HG02884 (cell line): Measurements from ENCODE around the gene SRGN.
A peak's percentile ranks its signal among the peaks of the same experiment; 100 is the strongest.

Experiments used
- ATAC-seq: cut with Tn5 transposase; IDR thresholded peaks from one replicate; pipeline ENCODE4 v1.9.1; 2021; ENCODE audit warnings: mild to moderate bottlenecking, moderate library complexity; ENCODE audit not compliant: unreplicated experiment

SRGN gene

DNA sequence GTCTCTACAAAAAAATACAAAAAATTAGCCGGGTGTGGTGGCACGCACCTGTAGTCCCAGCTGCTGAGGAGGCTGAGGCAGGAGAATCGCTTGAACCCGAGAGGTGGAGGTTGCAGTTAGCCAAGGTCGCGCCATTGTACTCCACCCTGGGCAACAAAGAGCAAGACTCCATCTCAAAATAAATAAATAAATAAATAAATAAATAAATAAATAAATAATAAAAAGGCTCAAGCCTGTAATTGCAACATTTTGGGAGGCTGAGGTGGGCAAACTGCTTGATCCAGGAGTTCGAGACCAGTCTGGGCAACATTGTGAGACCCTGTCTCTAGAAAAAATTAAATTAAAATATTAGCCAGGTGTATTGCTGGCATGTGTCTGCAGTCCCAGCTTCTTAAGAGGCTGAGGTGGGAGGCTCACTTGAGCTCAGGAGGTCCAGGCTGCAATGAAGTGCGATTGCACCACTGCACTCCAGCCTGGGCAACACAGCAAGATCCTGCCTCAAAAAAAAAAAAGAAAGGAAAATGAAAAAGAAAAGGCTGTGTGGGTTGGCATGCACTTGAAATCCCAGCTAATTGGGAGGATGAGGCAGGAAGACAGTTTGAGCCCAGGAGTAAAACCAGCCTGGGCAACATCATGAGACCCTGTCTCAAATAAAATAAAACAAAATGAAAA lies 27.6 kb upstream of the SRGN start:
- no peak for ATAC-seq

DNA sequence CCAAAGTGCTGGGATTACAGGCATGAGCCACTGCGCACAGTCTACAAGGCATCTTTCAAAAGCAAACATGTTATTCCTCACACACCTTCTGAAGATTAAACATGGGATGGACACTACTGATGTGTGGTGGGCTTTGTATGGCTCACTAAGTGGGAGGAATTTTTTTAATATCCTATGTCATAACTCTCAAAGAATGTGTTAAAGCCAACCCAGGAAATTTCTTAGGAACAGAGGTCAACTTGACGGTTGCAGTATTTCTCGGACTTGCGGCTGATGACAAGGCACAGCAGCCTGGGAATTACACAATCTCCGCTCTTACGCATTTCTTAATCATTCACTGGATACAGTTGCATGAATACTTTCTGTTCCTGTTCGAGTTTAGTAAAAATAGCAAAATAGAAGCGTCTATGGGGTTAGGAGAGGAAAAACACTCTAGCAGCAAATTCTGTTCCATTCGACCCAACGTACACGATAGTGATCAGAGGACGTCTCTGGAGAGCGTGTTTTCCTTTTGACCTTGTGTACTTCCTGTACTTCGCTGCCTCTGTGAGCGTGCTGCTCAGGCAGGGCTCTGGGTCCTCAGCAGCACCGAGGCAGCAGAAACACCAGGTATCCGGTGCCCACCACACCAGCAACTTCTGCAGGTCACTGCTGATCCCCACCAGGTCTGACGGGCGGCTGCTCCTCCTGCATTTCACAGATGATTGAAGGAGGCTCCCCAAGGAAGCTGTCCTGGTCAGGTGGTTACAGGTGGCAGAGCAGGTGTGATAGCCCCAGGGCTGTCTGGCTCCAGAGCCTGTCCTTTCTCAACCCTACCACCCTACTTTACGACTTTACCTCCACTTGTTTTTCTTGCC lies 26.4 kb upstream of the SRGN start:
- ATAC-seq: no peak

DNA sequence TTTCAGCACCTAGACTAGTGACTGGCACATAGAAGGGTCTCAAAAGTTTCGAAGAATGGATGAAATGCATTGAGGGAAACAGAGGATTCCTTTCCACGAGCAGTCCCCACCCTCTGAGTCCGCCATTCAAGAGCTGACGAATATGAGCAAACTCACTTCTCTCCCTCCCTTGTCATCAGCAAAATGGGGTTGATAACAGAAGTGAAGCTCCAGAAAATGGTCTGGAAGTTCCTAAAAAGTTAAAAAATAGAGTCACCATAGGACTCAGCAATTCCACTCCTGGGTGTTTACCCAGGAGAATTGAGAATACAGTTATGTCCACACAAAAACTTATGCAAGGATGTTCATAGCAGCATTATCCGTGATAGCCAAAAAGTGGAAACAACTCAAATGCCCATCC lies 25.0 kb upstream of the SRGN start:
- no peak for ATAC-seq

DNA sequence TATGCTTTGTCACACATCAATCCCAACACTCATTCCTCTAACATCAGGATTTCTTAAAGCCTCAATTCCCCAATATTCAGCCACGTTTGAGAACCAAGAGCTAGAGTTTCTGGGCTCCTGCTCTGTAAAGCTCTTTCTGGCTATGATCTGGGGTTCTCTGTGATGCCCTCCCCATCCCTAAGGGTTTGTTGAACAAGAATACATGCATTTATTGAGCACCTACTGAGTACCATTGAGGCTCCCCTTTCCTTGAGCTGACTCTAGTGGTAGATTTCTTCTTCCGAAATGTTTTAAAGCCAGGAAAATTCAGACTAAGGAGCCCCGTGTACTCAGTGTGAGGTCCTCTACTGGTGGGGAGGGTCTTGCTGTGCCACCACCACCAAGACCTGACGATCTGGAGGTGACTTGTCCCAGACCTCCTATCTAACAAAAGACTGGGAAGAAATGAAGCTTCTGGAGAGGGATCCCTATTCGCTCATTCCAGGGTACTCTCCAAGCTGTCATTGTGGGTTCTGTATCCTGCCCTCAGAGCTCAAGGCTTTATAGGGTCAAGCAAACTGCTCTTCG lies 23.1 kb upstream of the SRGN start:
- no peak for ATAC-seq

DNA sequence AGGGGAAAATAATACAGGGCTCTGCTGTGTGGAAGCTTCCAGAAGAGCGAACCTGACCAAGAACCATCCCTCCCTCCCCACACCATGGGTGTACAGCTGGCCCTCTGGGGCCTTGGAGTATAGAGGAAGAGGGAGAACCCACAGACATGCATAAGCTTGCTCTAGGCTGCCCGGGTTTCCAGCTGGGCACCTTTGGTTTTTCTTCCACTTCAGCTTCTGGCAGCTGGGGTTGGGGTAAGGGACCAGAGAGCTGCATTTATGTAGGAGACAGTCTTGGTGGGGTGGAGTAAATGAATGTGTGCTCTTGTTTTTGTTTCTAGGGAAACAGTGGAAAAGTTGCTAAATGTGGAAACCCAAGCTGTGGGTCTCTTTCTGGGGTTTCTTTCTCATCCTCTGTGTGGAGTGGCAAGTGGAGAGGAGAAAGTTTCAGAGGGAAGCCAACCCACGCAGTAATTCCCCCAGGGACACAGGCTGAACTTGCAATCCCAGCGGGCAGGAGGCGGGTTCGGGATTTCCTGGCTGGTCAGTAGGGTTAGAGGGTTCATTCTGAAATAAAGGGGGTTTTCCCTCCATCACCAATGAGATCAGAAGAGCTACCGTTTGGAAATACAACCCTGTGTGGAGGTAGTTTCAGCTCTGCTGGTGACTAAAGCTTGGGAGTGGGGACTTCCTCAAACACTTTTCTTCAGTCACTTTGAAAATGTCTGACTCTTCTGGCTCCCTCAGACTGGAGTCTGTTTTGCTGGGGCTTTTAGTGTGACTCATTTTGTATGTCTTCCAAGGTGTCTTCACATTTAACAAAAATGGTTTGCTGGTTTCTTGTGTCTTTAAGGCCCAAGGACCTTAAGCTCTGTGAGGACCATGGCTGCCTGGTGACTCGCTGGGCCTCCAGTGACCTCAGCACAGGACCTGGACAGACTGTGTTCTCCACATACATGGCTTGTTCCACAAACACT lies 22.2 kb upstream of the SRGN start:
- peak; percentile 47 for ATAC-seq

DNA sequence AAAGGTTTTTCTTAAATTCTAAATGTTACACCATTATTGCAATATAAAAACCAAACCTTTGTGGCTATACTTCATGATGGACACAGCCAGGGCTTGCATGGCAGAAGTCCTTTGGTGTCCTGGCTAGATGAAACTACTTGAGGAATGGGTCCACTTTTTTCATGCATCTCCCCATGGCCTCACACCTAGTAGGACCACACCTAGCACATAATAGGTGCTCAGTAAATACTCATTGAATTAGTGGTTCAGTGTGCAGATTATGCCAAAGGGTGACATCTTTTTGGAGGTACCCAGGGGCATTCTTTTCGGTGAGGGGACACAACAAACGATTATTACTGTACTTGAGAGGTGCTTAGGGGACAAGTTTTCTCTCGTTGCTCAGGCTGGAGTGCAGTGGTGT lies 20.7 kb upstream of the SRGN start:
- ATAC-seq: no peak

DNA sequence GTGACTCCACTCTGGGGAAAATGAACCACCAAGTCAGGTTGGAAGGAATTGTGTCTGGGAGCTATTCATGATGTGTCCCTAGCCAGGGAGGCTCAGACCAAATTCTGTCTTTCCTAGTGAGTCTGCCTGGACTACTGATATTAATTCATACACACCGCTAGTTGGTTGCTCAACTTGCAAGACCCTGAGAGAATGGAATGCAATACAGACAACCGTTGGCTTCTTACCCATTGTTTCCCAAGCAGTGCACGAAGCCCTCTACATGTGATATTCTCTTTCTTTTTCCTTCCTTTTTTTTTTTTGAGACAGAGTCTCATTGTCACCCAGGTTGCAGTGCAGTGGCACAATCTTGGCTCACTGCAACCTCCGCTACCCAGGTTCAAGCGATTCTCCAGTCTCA lies 19.4 kb upstream of the SRGN start:
- ATAC-seq: no peak

DNA sequence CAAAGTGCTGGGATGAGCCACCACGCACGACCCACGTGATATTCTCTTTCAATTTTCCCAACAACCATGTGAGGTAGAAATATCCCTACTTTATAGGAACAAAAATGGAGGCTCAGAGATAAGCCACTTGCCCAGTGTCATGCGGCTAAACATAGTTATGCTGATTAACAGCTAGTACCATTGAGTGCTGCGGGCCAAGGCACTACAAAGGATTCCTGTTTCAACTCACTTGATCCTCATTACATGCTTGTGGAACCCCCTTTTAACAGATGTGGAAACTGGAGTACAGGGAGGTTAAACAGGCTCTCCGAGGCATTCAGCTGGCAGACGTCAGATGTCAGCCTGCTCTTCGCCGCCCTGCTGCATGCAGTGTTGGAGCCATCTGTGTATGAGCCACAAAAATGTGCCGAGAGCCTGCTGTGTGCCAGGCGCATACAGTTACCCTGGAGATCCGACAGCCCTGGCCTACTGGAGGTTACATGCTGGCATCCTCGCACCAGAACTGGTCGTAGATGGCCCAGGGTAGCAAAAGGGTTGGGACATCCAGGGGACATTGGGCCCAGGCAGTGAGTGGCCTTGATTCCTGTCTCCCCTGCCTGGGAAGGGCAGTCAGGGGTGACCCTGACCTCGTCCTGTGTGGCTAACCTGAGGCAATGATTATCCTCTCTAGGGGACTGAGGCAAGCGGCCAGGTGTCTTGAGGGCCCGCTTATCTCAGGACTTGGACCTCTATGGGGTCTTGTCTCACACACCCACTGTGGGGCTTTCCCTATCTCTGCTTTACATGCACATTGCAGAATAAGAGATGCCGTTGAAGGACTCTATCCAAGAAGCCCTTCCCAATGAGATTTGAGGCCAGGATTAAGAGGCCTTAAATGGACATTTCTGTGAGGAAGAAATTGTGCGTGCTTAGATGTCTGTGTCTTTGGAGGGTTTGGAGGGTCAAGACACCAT lies 18.5 kb upstream of the SRGN start:
- ATAC-seq: no peak

DNA sequence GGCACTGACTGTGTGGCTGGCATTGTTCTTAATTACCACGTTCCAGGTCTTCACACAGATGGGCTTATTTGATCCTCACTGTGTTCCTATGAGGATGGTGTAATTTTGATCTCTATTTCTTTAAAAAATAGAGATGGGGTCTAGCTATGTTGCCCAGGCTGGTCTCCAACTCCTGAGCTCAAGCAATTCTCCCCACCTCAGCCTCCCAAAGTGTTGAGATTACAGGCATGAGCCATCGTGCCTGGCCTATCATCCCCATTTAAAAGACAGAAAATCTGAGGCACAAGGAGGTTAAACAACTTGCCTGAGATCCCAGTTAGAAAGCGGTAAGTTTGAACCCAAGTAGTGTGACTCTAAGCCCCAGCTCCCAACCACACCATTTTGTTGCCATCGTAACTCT lies 17.0 kb upstream of the SRGN start:
- ATAC-seq: no peak

DNA sequence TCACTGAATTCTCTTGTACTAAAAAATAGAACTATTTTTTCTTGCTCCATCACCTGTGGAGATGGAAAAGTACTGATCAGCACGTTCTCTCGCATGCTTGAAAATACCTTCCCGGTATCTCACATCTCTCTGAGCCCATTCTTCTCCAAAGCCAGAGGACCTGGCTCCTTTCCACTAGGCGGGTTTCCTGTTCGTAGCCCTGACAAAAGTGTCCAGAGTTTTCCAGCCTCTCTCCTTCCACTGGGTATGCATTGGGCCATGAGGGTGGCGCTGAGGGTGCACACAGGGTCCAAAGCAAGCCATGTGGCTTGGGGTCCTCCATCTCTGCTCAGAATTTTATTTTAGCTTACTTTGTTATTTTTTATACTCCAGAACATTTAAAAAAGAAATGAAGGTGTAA lies 16.3 kb upstream of the SRGN start:
- ATAC-seq: no peak

DNA sequence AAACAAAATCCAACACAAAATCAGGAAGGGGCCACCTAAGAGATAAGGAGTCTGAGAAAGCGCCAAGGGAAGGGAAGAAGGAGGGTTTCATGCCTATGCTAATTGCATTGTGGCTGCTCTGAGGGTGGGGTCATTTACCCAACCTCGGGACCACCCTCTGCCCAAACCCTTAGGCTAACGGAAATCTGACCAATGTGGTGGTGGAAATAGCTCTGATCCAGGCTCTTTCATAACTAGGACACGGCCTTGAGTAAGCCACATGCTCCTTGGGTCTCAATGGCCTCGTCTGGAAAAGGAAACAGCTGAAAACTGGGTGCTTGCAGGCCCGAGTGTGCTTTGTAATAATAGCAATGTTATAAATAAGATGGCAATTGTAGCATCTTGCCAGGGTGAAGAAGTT lies 14.9 kb upstream of the SRGN start:
- ATAC-seq: no peak

DNA sequence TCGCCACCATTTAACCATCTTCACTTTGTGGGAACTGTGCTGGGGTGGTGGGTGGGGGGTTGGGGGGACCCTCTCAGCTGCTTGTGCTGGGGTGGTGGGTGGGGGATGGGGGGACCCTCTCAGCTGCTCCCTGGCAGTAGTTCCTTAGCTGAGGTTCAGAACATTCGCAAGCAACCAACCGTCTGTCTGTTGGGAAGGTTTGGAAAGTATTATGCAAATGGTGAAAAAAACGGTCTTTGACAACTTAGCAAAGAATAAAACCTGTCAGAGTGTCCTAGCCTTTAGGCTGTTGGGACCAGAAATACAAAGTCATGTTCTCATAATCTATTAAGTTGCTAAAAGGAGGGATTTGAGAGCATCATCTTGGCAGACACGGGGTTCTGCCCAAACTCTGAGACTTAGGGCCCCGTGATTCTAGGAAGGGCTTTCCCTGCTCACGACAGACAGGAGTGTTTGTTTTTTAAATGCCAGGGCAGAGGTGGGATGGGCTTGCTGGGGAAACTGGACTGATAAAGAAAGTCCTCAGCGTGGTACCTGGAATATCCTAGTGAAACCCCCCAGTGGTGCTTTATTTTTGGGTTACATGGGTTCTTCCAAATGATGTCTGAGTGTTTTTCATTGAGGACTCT lies 14.1 kb upstream of the SRGN start:
- no peak for ATAC-seq

DNA sequence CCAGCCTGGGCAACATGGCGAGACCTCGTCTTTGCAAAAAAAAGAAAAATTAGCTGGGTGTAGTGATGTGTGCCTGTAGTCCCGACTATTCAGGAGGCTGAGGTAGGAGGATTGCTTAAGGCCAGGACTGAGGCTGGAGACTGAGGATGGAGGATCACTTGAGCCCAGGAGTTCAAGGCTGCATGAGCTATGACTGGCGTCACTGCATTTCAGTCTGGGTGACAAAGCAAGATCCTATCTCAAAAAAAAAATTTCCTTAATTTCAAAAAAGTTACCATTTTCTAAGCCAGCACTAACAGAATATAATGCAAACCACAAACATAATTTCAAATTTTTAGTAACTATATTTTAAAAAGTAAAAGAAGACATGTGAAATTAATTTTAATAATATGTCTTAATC lies 13.4 kb upstream of the SRGN start:
- ATAC-seq: no peak

DNA sequence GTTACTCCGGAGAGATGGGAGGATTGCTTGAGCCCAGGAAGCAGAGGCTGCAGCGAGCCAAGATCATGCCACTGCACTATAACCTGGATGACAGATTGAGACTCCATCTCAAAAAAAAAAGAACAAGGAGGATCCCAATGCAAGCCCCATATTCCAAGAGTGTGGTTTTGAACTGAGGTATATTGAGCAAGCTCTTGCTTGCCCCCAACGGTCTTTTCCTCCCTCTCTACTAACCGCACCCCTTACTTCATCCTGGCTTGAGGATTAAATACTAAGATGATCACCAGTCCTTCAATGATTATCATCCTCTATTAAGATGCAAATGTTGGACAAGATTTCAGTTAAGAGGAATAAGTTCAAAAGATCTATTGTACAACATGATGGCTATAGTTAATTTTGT lies 12.5 kb upstream of the SRGN start:
- ATAC-seq: no peak

DNA sequence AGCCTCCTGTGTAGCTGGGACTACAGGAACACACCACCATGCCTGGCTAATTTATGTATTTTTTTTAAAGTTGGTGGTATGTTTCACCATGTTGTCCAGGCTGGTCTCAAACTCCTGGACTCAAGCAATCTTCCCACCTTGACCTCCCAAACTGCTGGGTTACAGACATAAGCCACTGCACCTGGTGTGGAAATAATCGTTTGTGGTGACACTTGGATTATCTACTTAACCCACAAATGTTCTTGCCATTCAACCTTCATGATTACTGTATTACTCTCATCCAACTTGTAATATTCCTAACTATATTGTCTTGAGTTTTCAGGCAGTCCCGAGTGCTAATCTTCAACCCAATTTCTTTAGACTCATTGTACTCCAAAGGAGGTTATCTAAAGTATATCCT lies 9.6 kb upstream of the SRGN start:
- no peak for ATAC-seq

DNA sequence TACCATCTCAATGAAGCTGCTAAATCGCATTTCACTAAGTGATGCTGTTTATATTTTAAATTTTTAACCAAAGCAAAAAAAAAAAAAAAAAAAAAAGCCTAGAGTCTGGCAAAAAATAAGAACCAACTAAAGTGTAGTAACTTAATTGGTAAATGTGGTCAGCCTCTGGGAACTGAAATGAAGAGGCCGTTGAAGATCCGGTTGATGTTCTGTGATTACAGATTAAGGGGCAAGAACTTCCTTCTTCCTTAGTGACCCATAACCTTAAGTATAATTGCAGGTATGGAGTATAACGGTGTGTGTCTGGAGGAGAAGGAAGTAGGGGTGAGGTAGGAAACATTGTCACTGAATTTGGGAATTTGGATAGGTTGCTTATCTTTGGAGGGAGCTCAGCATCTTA lies 7.7 kb upstream of the SRGN start:
- ATAC-seq: no peak

DNA sequence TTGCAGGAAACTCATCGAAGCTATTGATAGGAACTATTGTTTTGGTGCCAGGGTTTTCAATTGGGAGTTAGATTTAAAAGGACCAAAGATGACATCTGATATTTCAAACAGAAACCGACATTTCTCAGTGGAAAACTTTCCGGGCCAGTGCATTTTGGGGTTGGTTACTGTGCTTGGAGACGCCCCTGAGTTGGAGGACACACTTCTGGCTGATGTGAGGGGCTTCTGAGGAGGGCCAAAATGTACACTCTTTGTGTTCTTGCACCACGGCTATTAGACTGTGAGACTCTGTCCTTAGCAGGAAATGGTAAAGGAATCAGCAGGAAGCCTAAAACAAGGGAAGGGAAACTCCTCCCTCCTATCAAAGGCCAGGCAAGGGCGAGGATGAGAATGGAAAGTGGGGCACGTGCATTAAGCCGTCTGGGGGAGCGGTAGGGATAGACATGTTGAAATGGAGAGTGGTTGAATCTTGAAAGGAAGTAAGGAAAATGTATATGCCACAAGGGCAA lies 1.8 kb upstream of the SRGN start:
- ATAC-seq: no peak

DNA sequence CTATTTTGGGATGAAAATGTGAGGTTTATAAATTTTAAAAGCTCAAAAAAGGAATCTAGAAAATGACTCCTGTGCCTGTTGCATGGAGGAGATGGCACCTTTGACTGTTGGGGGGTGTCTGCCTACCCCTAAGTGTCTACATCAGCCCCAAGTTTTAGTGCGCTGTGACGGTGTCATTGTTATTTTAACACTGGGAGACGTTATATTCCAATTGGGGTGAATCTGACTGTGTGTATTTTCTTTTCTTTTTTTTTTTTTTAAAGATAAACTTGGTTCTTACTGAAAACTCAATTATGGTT lies 517 bp downstream of the SRGN start:
- no peak for ATAC-seq

DNA sequence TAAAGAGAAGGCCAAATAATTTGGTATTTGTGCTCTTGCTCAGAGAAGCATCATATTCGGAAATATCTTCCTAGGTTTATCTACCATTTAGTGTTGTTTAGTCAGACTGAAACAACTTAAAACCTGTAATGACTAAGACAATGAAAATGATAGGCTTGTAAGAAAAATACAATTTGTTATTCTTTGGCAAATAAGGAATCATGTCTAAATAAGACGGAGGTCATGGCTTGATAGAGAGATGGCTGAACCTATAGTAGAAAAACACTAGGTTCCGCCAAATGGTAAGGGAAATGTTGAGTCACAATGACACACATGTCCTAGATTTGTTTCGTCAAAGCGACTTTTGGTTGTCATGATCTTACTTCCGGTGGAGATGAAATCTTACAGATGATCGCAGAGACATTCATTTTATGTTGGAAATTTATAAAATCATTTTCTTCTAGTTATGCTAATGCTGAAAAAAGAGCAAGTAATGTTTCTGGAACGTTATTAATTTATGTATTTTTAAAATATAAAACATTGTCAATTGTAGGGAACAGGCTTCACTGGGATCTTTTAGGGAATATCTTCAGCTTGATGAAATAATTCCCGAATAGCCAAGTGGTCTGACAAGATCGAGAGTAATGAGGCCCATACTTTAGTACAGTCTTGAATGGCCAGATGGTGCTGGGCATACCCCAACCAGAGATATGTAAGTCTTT lies 1.0 kb downstream of the SRGN start:
- no peak for ATAC-seq
